Heart left ventricle (tissue), 16 donors: ENCODE data around the gene SGSM2. TPM values are rescaled to one million over a fixed set of nuclear protein-coding genes. Genes with fewer than 3 reads are reported as not detected.

Source experiments
- ATAC-seq, 4 donors: fragments of 200-7000 bp; cut with Tn5 transposase; one replicate each; pipeline ENCODE4 v1.9.1; 2020 to 2022; ENCODE audit warnings: moderate library complexity in 4 of 4, mild to moderate bottlenecking in 3 of 4, moderate number of reproducible peaks in 1 of 4
- DNase-seq, 5 donors: peaks; one replicate each; pipeline ENCODE4 v3.0.0-alpha.2; 2020
- H3K27ac ChIP-seq, 12 donors: fragments of 200-600 bp; sonication (generic) in 4 of 12; one replicate each; pipeline versions ENCODE4 v1.5.0 to v1.8.0; 2016 to 2022; ENCODE audit warnings: mild to moderate bottlenecking in 2 of 12
- H3K27me3 ChIP-seq, 9 donors: fragments of 200-600 bp; sonication (generic) in 2 of 9; one replicate each; pipeline versions ENCODE4 v1.5.1 to v1.8.0; 2016 to 2022; ENCODE audit warnings: mild to moderate bottlenecking in 3 of 9
- H3K36me3 ChIP-seq, 9 donors: fragments of 200-600 bp; sonication (generic) in 2 of 9; one replicate each; pipeline versions ENCODE4 v1.5.0 to v1.8.0; 2018 to 2022; ENCODE audit warnings: mild to moderate bottlenecking in 2 of 9
- H3K4me1 ChIP-seq, 12 donors: fragments of 200-600 bp; sonication (generic) in 4 of 12; one replicate each; pipeline versions ENCODE4 v1.5.0 to v1.8.0; 2016 to 2022; ENCODE audit warnings: mild to moderate bottlenecking in 3 of 12
- H3K4me3 ChIP-seq, 12 donors: fragments of 200-600 bp; sonication (generic) in 4 of 12; one replicate each; pipeline versions ENCODE4 v1.5.0 to v1.8.0; 2017 to 2022; ENCODE audit warnings: mild to moderate bottlenecking in 9 of 12, moderate library complexity in 4 of 12
- H3K9me3 ChIP-seq, 12 donors: fragments of 200-600 bp; sonication (generic) in 4 of 12; one replicate each; pipeline versions ENCODE4 v1.5.0 to v1.8.0; 2016 to 2022; ENCODE audit warnings: mild to moderate bottlenecking in 1 of 12
- POLR2A ChIP-seq, 2 donors: fragments of 450-650 bp; IDR thresholded peaks; one replicate each; pipeline ENCODE4 v1.6.1; 2017; ENCODE audit warnings: antibody characterized with exemption in 2 of 2, mild to moderate bottlenecking in 2 of 2, moderate library complexity in 2 of 2
- WGBS, 4 donors: extraction: QIAGEN DNeasy Blood & Tissue Kit in 2 of 4; methylation state at CpG; one replicate each; pipeline versions ENCODE4 v1.1.5 to v1.1.7; 2013 to 2018; 5-methylcytosine and 5-hydroxymethylcytosine counted together
- intact Hi-C, 10 donors: fragments of 100-400 bp; cut with DNase I; formaldehyde crosslinking; loops; one replicate each; pipeline versions ENCODE4 v1.11.1 to v1.14.2; 2022
- polyA plus RNA-seq, 2 donors: library from polyadenylated mRNA; stranded (reverse); fragments of 200-250 nt; gene quantifications; one replicate each; pipeline ENCODE4 v1.2.3, GENCODE V29; 2013
- total RNA-seq, 9 donors: library from RNA; depleted of rRNA in 2 of 9; stranded (reverse); fragments of >200 nt in 2 of 9; fragmentation: NEBNext Ultra II Directional in 3 of 9; extraction: Animal tissue kit (Norgen Biotek cat#: 25700) in 3 of 9; gene quantifications; one replicate each; pipeline versions ENCODE4 v1.1.0 to v1.2.4, GENCODE V29; 2016 to 2023
- TF ChIP-seq, protein P1 (sequence below), 12 donors: fragments of 200-600 bp; sonication (generic) in 4 of 12; IDR thresholded peaks; one replicate each; pipeline versions ENCODE4 v1.5.0 to v1.8.0; 2018 to 2022; ENCODE audit warnings: antibody characterized with exemption in 12 of 12, mild to moderate bottlenecking in 5 of 12
- donor health status: ischemic (EF 13 %, LVEDD 7.1; RV severe dilation, severe dysfunction).
- donor health status: healthy with polysubstance abuse.
- donor health status: DM: no; HTN: yes; CAD: no.
- donor health status: DM: no; HTN: no; CAD: no.
- donor health status: ischemic (EF 25% LVEDD 6.9; RV normal size, moderate dysfunction).
- donor health status: ischemic (EF 25% LVEDD 5.7; RV mildly dilated, moderate dysfunction).
- donor health status: healthy.
- donor health status: DM: yes; HTN: yes; CAD: no.
- donor health status: ischemic (EF 35%, LVEDD 5.7; RV mildly dilated, moderate dysfunction).
- donor health status: nonischemic (EF 11% LVEDD 7.7; RV severe dilation, severe dysfunction).
- donor health status: DM: yes; HTN: yes; CAD: no.
- donor health status: PGD.
- donor health status: ischemic (EF 29% LVEDD 5.4; RV normal size, mild dysfunction).
- donor health status: nonischemic (EF 23%, LVEDD 6.1; RV moderate dilation, normal function).

Gene SGSM2
- total and polyA plus RNA-seq, 11 donors: 17.0 to 35.1 (median 22.3) TPM

DNA sequence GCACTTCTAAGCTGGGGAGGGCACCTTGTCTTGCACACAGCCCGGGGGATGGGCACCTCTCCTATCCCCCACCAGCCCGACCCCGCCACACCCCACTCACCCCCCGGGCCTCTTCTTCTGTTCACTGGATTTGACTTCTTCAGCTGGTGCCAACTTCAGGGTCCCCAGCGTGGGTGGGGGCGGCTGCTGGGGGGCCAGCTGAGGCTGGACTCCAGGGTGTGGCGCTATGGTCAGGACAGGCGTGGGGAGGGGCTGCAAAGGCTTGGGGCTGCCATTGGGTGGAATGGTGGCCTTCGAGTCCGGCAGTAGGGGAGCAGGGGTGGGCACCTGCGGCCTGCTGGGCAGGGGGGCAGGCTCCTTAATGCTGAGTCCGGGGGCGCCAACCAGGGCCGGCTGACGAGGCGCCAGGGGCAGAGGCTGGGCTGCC lies 57.5 kb downstream of the SGSM2 start:
- no peaks in the 10 kb centered on the region for H3K27me3 ChIP-seq
- TF ChIP-seq POLR2A (IDR thresholded peaks at IDR 0.05): no peak
- TF ChIP-seq, protein P1, sequence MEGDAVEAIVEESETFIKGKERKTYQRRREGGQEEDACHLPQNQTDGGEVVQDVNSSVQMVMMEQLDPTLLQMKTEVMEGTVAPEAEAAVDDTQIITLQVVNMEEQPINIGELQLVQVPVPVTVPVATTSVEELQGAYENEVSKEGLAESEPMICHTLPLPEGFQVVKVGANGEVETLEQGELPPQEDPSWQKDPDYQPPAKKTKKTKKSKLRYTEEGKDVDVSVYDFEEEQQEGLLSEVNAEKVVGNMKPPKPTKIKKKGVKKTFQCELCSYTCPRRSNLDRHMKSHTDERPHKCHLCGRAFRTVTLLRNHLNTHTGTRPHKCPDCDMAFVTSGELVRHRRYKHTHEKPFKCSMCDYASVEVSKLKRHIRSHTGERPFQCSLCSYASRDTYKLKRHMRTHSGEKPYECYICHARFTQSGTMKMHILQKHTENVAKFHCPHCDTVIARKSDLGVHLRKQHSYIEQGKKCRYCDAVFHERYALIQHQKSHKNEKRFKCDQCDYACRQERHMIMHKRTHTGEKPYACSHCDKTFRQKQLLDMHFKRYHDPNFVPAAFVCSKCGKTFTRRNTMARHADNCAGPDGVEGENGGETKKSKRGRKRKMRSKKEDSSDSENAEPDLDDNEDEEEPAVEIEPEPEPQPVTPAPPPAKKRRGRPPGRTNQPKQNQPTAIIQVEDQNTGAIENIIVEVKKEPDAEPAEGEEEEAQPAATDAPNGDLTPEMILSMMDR (IDR thresholded peaks at IDR 0.05): no peak
- WGBS, 4 donors: 88 to 91% (median 89%) methylated on average over 9 to 16 of the region's 16 CpGs
- no peak overlapping the region for H3K4me3 ChIP-seq
- peak overlapping the region in 11 of 12 donors; percentile 99 to 100 (median 100) for H3K27ac ChIP-seq
- DNase-seq (peak in 1 of 5 donors; percentile 70), ATAC-seq (no peak)
- intact Hi-C loops: loop anchor here in 1 of 10 donors (10.0 kb wide), 2 partner anchors 310 to 680 kb away; partner anchors contain the start of gene TLCD2
- no peaks in the 10 kb centered on the region for H3K9me3 ChIP-seq
- peaks cover 0 to 2% (median 0%) of the 10 kb centered on the region in 9 donors for H3K36me3 ChIP-seq
- H3K4me1 ChIP-seq: peaks cover 34 to 82% (median 76%) of the 10 kb centered on the region in 12 donors

DNA sequence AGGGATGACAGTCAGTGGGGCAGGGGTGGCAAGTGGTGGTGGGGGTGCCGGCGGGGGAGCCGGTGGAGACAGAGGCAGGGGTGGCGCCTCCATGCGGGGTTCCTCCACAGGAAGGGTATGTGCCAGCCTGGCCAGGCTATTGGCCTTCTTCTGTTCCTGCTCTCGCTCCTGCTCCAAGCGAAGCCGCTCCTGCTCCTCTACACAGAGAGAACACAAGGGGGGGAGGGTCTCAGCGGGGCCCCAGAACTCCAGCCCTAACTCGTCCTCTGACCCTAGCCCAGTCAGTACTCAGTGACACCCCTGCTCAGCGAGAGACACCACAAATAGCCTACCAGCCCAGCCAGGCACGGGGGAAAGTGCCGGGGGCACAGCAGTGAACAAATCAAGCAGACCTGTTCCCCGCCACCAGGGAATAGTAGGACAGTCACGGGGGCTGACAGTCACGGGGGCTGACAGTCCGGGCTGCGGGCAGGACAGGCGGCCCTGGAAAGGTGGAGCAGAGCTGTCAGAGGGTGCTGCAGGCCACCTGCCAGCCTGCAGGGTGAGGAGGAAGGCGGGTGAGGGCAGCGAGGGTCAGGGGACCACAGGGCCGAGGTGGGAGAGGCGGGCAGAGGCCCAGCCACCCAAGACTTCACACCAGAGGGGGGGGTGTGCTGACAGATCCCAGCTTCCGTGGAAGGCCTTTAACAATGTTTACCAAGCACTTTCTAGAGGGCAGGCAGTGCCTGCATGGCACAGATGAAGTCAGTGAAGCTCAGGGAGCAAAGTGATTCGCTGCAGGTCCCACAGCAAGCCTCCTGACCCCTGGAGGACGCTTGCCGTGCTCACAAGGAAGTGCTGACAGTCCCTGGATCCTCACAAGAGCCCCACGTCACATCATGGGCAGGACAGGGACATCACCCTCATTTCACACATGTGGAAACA lies 58.2 kb downstream of the SGSM2 start:
- Histone ChIP-seq H3K4me3 (peak overlapping the region in 6 of 12 donors; percentile 37 to 59 (median 48)), H3K4me1 (peaks cover 34 to 79% (median 71%) of the 10 kb centered on the region in 12 donors)
- peak in 3 of 5 donors; percentile 51 to 65 (median 62) for DNase-seq

DNA sequence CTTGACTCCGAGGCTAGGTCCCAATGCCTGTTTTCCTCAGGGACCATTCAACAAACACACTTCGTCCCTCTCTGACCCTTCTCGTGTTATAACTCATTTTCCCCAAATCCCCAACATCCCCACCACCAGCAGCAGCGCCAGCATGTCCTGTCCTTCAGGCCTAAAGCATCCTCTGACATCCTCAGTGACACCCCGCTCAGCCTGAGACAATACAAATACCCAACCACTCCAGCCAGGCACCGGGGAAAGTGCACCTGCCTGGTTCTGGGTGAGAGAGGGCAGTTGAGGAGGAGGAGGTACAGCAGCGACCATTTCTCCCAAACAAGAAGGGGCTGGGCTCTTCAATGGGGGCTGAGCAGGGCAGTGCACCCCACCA lies 58.9 kb downstream of the SGSM2 start:
- no peak for ATAC-seq
- H3K27ac ChIP-seq: peak overlapping the region; percentile 95 to 100 (median 99)
- TF ChIP-seq, protein P1 (IDR thresholded peaks at IDR 0.05): no peak
- TF ChIP-seq POLR2A (IDR thresholded peaks at IDR 0.05): no peak
- DNase-seq: no peak
- H3K4me1 ChIP-seq: peaks cover 34 to 73% (median 64%) of the 10 kb centered on the region in 12 donors
- no peaks in the 10 kb centered on the region for H3K27me3 ChIP-seq
- H3K9me3 ChIP-seq: no peaks in the 10 kb centered on the region
- WGBS, 4 donors: 31 to 42% (median 34%) methylated on average over 7 of the region's 7 CpGs
- H3K4me3 ChIP-seq: peak overlapping the region in 10 of 12 donors; percentile 20 to 59 (median 42)
- H3K36me3 ChIP-seq: no peaks in the 10 kb centered on the region
- intact Hi-C loops: loop anchor here in 1 of 10 donors (10.0 kb wide), 2 partner anchors 309 to 681 kb away; partner anchors contain the start of gene TLCD2

More for the DNA sequence above, 58.2 kb downstream of the SGSM2 start:
- Histone ChIP-seq H3K9me3 (no peaks in the 10 kb centered on the region), H3K36me3 (no peaks in the 10 kb centered on the region), H3K27ac (peak overlapping the region; percentile 95 to 100 (median 99)), H3K27me3 (no peaks in the 10 kb centered on the region)
- intact Hi-C loops: loop anchor here in 1 of 10 donors (10.0 kb wide), 2 partner anchors 309 to 681 kb away; partner anchors contain the start of gene TLCD2
- TF ChIP-seq, protein P1 (IDR thresholded peaks at IDR 0.05): peak in 1 of 12 donors; percentile 17
- TF ChIP-seq POLR2A (IDR thresholded peaks at IDR 0.05): no peak
- ATAC-seq: no peak
- 57 to 62% (median 59%) methylated on average over 25 to 28 of the region's 28 CpGs for WGBS, 4 donors
